ENCODE measurements around the gene GARNL3.

GARNL3 gene

GRCh38 chr9:127388037-127388855 lies 123.7 kb downstream of the GARNL3 start:
- DNase-seq (ENCODE audit: low read depth), result peak; percentile 73

DNA sequence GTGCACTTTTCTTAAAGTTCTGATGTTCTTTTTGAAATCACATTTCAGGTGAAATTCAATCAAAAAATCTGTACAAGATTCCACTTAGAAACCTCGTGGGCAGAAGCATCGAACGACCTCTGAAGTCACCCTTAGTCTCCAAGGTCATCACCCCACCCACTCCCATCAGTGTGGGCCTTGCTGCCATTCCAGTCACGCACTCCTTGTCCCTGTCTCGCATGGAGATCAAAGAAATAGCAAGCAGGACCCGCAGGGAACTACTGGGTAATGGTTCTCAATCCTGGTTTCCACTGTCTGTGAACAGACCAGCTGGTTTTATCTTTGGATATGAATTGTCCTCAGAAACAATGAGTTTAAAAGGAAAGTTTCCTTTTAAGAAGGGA lies 124.3 kb downstream of the GARNL3 start:
- DNase-seq (ENCODE audit: low read depth), result no peak

DNA sequence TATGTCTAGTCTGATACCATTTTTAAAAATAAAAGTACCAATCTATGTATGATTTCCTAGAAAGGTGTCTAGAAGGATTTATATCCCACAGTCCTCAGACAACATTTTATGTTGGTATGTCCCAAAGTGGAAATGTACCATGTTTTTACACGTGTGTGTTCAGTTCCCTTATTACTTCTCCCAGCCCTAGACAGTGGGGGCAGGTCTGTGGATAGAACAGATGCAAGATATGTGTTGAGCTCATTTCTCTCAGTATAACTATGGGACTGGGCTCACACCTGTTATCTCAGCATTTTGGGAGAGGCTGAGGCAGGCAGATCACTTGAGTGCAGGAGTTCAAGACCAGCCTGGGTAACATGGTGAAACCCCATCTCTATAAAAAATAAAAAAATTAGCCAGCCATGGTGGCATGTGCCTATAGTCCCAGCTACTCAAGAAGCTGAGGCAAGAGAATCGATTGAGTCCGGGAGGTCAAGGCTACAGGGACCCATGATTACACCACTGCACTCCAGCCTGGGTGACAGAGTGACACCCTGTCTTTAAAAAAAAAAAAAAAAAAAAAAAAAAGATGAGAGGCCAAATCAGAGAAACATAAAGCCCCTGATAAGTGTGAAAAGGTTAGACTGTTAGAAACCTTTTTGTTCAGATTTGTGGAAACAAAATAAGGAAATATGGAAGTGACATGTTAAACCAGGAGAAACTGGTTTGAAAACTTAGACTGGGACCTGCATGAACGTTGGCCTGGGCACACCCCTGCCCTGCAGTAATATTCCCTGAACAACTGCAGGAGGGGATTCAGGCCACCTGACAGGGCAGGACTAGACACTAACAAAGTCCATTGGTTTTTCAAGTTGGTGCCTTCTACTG lies 125.0 kb downstream of the GARNL3 start:
- DNase-seq (ENCODE audit: low read depth), result no peak

DNA sequence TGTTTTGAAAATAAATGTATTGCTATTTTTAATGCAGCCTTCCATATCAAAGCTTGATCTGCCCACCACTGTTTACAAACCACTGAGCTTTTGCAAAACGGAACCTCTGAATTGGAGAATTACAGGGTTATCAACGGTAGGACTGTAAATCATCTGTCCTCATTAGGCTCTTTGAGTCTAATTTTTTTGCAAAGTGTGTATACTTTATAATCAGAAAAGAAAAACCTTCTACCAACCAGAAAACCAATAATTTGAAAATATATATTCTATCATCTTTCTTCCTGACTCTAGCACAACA lies 125.6 kb downstream of the GARNL3 start:
- no peak for DNase-seq (ENCODE audit: low read depth)

DNA sequence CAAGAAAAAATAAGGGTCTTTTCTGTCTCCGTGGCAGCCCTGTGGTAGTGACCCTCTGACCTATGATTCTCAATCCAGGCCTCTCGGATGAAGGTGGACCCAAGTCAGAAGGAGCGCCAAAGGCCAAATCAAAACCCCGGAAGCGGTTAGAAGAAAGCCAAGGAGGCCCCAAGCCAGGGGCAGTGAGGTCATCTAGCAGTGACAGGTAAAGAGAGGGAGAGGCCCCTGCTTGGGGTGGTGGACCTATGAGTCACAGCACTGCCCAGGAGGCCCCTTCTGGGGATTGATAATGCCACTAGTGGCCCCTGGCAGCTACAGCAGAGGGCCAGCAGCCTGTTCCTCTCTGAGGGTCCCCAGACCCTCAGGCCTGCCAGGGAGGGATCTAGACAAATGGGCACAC lies 126.0 kb downstream of the GARNL3 start:
- no peak for DNase-seq (ENCODE audit: low read depth)

- DNase-seq (ENCODE audit: low read depth), result no peak
Observed at GRCh38 chr9:127392166-127392565, 127.6 kb downstream of the GARNL3 start.

DNA sequence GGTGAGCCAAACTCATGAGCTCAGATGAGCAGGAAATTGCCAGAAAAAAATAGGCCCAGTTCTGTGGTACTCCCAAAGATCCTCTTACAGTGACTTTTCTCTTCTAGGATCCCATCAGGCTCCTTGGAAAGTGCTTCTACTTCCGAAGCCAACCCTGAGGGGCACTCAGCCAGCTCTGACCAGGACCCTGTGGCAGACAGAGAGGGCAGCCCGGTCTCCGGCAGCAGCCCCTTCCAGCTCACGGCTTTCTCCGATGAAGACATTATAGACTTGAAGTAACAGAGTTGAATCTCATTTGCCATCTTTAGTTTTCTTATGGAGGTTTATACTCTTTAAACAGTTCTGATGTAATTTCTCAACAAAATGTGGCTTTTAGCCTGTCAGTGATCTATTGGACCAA lies 128.4 kb downstream of the GARNL3 start:
- no peak for DNase-seq (ENCODE audit: low read depth)

DNA sequence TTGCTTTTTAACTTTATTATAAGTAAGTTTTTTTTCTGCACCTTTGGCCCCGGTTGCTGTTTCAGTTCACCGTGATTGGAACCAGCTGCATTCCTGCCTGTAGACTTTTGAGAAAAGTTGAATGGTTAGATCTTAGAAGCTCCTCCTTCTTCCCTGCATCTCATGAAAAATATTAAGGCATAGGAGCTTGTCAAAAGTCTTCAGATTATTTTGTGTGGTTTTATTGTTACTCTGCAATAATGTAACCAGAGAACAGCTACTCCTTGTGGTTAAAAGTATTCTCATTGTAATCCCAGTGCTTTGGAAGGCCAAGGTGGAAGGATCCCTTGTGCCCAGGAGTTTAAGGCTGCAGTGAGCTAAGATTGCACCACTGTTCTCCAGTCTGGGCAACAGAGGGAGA lies 129.1 kb downstream of the GARNL3 start:
- DNase-seq (ENCODE audit: low read depth), result no peak

DNA sequence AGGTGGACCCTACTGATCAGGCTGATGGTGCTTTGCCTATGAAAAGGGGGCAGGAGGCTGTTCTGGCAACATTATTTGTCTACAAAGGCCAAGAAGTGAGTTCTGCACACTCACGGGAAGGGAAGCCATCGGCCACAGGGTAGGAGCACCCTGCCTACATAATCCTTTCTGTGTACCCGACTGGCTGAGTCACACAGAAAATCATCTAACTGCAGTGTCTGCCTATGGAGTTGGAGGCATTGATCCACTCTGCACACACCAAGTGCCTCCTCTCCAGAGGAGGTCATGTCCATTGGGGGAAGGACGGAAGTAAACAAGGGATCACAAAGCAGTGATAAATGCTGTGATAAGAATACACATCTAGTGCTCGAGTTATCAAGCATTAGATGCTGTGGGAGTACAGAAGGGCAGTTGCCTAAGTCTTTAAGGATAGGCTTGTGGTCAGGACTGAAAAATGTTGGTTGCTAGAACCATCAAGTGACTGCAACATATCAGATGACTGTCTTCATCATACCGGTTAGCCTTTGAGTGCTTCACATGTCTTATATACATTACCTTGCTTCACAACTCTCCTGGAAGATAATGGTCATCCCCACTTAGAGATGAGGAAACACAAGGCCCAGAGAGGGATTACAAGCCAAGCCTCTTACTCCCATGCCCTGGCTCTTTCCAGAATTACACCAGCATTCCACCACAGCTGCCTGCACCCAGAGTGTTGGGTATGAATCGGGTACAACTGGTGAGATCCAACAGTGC lies 131.1 kb downstream of the GARNL3 start:
- DNase-seq (ENCODE audit: low read depth), result no peak

DNA sequence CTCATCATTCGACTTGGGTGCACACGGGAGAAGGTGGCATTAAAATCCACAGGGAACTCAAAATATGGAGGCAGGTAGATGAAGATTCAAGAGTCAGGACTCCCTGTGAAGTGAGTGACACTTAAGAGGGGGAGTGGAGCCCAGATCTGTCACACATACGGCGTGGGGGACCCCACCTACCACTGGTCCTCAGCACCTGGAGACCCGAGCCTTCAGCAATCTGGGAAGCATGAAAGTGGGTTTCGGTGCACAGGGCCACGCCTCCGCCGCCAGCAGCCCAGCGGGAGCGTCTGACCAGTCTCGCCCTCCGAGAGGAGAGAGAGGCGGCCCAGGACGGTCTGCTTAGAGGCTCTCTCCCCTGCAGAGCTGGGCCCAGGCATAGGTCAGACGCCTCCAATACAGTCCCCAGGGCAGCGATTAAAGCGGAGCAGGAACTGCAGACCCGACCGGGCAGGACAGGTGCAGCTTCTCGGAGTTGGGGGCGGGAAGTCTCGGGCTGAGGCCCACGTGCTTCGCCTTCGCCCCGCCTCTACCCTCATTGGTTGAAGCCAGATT lies 131.8 kb downstream of the GARNL3 start:
- no peak for DNase-seq (ENCODE audit: low read depth)

- peak; percentile 85 for DNase-seq (ENCODE audit: low read depth)
Observed at GRCh38 chr9:127396808-127397645, 132.5 kb downstream of the GARNL3 start, which contains the start of gene SLC2A8. TSS of gene SLC2A8 (plus strand) at chr9:127397169. CDS start at chr9:127397231, 62 bp downstream.

DNA sequence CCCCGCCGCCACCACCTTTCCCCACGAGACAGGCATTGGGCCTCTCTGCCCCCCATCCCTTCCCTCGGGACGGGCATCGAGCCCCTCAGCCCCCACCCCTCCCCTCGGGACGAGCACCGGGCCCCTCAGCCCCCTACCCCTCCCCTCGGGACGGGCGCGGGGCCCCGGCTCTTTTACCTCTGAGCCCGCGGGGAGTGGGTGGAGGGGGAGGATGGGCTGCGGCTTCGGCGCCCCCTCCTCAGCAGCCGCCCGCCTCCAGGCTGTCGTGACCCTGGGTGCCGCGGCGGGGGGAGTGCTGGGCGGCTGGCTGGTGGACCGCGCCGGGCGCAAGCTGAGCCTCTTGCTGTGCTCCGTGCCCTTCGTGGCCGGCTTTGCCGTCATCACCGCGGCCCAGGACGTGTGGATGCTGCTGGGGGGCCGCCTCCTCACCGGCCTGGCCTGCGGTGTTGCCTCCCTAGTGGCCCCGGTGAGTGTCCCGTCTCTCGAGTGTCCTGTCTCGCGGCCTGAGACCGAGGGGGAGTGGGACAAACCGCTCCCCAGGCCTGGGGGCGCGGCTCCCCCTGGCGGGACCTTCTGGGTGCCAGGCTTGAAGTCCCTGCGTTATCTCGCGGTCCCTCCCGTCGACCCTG lies 133.2 kb downstream of the GARNL3 start:
- DNase-seq (ENCODE audit: low read depth), result no peak

GRCh38 chr9:127398275-127398647 lies 133.7 kb downstream of the GARNL3 start:
- DNase-seq (ENCODE audit: low read depth), result no peak

DNA sequence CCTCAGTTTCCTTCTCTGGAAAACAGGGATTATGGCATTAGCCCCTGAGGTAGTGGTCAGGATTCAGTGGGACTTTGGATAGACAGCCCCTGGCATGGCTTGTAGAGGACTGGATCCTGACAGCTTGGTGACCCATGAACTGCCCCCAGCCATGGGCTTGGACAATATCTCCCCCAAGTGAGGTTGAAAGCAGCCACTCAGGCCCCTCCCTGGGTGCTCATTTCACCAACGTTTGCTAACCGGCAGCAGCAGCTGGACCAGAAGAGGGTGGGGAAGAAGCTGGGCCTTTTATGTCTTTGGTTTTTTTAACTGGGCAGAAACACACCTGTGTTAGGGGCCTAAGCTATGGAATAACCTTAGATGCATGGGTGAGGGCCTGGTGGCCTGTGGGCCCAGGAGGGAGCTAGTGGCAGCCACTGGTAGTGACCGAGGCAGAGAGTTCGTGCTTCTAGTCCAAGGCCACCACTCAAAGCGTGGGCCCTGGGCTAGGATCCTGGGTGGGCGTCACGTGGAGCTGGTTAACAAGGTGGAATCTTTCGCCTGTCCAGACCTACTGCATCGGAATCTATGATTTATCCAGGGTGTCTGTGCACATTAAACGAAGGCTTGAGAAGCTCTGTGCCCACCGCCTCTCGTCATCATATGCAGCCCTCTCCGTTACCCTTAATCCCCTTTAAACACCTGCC lies 134.3 kb downstream of the GARNL3 start:
- DNase-seq (ENCODE audit: low read depth), result no peak

GRCh38 chr9:127399736-127400269 lies 135.2 kb downstream of the GARNL3 start:
- no peak for DNase-seq (ENCODE audit: low read depth)

GRCh38 chr9:127402401-127403090 lies 138.0 kb downstream of the GARNL3 start:
- no peak for DNase-seq (ENCODE audit: low read depth)

DNA sequence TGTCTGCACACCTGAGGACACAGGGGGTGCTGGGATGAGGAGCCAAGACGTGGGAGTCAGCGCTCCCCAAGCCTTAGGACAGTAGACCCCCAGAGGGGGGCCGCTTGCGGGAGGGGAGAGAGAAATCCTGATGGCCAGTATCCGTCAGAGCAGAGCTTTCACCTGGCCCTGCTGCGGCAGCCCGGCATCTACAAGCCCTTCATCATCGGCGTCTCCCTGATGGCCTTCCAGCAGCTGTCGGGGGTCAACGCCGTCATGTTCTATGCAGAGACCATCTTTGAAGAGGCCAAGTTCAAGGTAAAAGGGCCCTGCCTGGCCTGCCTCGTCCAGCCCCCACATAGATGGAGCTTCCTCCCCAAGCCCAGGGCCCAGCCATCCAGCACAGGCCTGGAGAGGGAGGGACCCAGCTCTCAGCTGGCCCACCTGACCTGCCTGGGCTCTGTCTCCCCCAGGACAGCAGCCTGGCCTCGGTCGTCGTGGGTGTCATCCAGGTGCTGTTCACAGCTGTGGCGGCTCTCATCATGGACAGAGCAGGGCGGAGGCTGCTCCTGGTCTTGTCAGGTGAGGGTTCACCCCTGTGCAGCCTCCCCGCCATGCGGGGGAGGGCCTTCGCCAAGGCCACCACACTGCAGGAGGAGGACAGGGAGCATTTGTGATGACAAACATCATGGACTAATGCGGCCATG lies 139.1 kb downstream of the GARNL3 start:
- DNase-seq (ENCODE audit: low read depth), result no peak

DNA sequence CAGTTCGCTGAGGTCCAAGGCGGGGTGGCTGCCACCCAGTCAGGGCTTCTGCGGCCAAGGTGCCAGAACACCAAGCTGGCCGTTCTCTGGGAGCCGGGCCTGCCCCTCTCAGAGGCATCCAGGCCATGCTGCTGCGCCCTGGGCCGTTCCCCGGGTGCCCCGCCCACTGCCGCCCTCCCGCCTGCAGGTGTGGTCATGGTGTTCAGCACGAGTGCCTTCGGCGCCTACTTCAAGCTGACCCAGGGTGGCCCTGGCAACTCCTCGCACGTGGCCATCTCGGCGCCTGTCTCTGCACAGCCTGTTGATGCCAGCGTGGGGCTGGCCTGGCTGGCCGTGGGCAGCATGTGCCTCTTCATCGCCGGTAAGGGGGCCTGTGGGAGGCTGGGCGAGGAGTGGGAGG lies 140.1 kb downstream of the GARNL3 start:
- DNase-seq (ENCODE audit: low read depth), result no peak

Measured in activated T-cell treated with anti-CD3 and anti-CD28 coated beads for 24 hours (primary cell).